ENCODE measurements around the gene ZDHHC14.

Gene ZDHHC14

GRCh38 chr6:157520117-157520406, 139.1 kb downstream of the ZDHHC14 start:
- no peak for FAIRE-seq

GRCh38 chr6:157520596-157521361, 139.8 kb downstream of the ZDHHC14 start:
- FAIRE-seq, result no peak

- no peak for FAIRE-seq
Measured at GRCh38 chr6:157521362-157522335, 140.7 kb downstream of the ZDHHC14 start.

GRCh38 chr6:157522472-157522871, 141.5 kb downstream of the ZDHHC14 start:
- FAIRE-seq, result no peak

- FAIRE-seq, result no peak
Measured at GRCh38 chr6:157524735-157525134, 143.7 kb downstream of the ZDHHC14 start.

- FAIRE-seq, result no peak
Measured at GRCh38 chr6:157525292-157525889, 144.4 kb downstream of the ZDHHC14 start.

GRCh38 chr6:157525918-157526425, 145.0 kb downstream of the ZDHHC14 start:
- FAIRE-seq, result no peak

- FAIRE-seq, result no peak
Measured at GRCh38 chr6:157527471-157527907, 146.5 kb downstream of the ZDHHC14 start.

- FAIRE-seq, result no peak
Measured at GRCh38 chr6:157528931-157529653, 148.1 kb downstream of the ZDHHC14 start.

- no peak for FAIRE-seq
Measured at GRCh38 chr6:157529654-157530039, 148.7 kb downstream of the ZDHHC14 start.

- no peak for FAIRE-seq
Measured at GRCh38 chr6:157530126-157530525, 149.1 kb downstream of the ZDHHC14 start.

GRCh38 chr6:157530724-157531168, 149.8 kb downstream of the ZDHHC14 start:
- FAIRE-seq, result no peak

- no peak for FAIRE-seq
Measured at GRCh38 chr6:157531169-157531985, 150.4 kb downstream of the ZDHHC14 start.

GRCh38 chr6:157531986-157532365, 151.0 kb downstream of the ZDHHC14 start:
- FAIRE-seq, result no peak

GRCh38 chr6:157533048-157533871, 152.3 kb downstream of the ZDHHC14 start:
- FAIRE-seq, result no peak

- FAIRE-seq, result no peak
Measured at GRCh38 chr6:157534134-157534871, 153.3 kb downstream of the ZDHHC14 start.

GRCh38 chr6:157534977-157535339, 154.0 kb downstream of the ZDHHC14 start:
- FAIRE-seq, result no peak

GRCh38 chr6:157535340-157536222, 154.6 kb downstream of the ZDHHC14 start:
- FAIRE-seq, result no peak

GRCh38 chr6:157536223-157536545, 155.2 kb downstream of the ZDHHC14 start:
- no peak for FAIRE-seq
